NCI-H82 treated with DMSO at 0.1 percent for 48 hours (cell line): Measurements from ENCODE around the gene SLC43A2.
"Not testable (repeated sequence)": the region's sequence is repeated elsewhere in the genome, so short reads cannot be mapped to it uniquely, and the experiment has no call there.

Source experiments
- DNase-seq: peaks from one replicate; lab custom pipeline; 2025; ENCODE audit not compliant: unreplicated experiment; lab: John Stamatoyannopoulos, UW

The SLC43A2 gene

DNA sequence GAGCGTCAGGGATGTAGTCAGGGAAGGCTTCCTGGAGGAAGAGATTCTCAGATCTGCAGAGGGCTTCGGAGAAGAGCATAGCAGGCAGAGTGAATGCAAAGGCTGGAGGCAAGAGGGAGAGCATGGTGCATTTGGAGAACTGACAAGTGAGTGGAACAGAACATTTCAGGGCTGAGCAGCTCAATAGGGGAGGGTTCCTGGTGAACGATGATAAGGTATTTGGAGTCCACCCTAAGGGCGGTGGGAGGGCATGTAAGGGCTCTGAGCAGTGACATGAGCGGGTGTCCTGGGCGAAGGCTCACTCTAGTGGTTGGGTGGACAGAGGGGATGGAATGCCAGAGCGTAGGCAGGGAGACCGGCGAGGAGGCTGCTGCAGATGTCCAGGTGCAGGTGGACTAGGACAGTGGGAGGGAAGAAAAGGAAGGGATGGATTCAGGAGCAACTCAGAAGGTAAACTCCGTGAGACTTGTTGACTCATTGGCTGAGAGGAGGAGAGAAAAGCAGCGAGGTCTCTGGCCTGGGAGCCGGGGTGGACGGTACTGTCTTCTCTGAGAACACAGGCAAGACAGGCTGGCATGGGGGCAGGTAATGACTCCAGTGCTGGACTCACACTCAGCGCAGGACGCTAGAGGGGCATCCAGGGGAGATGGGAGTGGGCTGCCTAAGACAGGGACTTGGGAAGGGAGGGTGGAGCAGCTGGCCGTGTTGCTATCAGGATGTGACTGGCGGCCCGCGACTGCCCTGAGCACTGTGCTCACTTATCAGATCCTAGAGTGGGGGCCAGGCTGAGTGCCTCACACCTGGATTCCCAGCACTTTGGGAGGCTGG is 64.6 kb downstream of the SLC43A2 start:
- no peak for DNase-seq

DNA sequence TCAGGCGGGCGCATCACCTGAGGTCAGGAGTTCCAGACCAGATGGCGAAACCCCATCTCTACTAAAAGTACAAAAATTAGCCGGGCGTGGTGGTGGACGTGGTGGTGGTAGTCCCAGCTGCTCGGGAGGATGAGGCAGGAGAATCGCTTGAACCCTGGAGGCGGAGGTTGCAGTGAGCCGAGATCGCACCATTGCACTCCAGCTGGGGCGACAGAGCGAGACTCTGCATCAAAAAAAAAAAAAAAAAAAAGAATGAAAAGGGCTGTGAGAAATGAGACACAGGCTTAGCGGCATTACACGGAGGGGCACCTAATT is 65.2 kb downstream of the SLC43A2 start:
- not testable (repeated sequence) for DNase-seq

DNA sequence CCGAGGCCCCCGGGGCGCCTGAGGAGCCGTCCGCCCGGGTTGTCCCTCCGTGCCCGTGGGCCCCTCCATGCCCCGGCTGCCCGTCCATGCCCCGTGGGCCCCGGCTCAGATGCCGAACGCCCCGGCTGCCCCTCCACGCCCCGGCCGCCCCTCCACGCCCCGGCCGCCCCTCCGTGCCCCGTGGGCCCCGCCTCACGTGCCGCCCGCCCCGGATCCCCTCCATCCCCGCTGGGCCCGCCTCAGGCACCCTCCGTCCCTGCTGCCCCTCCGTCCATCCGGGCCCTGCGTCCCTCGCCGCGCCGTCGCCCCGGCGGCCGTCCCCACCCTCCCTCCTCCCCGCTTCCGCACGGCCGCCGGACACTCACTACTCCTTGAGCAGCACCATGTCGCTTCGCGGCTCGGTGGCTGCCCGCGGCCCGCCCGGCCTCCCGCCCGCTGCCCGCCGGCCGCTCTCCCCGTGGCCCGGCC is 66.4 kb downstream of the SLC43A2 start:
- no peak for DNase-seq

DNA sequence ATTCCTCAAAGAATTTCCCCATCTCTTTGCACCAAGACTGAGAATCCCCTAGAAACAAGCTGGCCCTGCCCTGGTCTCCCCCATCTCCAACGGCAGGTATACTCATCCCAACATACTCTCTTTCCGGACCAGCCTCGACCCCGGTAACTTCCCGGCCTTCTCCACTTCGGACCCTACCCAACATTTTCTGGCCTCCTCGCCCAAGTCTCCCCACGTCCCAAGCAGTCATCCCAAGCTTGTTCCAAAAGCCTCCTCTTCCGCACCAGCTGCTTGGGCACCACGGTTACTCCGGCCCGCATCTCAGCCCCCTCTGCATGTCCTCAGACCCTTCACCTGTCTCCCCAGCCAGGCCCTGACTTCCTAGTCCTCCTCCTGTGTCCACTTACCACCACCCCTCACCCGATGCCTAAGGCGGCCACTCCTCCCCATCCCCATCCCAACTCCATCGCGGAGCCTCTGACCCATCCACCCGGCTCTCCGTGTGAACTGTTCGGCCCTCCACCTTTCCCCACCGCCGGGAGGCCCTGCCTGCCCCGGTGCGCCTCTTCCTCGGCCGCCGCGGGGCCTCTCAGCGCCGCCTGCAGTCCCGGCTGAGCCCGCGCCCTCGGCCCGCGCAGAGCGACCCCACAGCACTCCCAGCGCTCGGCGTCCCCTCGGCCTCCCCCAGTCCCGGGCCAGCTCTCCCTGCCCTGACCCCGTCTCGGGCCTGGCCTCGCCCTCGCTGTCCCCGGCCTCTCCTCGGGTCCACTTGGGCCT is 67.0 kb downstream of the SLC43A2 start:
- DNase-seq: no peak

DNA sequence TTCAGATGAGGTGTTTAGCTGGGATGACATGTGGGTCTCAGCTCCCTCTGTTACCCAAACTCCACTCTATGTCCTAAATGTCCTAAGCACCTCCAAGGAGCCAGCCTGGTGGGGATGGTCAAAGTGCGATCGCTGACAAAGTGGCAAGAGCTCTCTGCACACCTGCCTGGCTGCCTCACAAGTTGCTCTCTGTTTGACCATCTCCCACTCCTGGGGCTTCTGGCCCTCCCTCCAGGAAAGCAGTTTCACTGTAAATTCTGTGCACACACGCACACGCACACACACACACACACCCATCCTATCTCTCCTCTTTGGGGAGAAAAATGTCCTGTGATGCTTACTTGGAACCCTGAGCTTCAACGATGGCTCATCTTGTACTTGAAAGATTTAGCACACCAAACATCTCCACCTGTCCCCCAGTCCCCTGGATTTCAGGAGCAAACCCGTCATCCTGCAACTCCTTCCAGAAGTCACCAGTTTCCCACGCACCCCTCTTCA is 67.7 kb downstream of the SLC43A2 start:
- DNase-seq: no peak

DNA sequence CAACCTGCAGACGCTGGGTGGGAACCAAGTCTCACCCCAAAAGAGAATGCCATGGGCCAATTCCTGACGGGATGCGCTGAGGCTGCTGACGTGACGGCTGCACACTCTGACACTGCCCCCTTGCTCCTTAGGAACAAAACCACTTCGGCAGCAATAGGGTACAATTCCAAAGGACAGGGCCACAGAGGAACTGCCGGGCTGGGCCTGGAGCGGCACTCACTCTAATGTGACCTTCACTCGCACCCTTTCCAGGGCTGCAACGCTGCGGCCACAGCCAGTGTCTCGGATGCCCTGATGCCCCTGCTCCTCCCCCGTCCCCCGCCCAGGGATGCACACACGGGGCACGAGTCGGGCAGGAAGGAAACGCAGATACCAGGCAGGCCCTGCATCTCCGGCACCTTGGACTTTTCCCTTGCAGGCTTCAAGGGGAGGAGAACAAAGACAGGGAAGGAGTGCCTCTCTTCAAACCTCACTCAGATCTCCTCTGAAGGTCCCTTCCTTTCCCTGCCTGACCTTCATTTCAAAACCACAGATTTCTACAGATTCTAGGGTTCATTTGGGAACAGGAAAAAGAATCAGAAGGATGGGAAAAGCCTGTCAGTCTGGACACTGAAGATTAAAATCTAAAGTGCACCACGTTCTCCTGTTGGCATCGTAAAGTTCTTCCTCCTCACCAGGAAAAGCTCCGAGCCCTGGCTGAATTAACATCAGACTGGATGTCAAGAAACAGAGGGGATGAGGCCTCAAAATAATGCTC is 68.4 kb downstream of the SLC43A2 start:
- DNase-seq: no peak

DNA sequence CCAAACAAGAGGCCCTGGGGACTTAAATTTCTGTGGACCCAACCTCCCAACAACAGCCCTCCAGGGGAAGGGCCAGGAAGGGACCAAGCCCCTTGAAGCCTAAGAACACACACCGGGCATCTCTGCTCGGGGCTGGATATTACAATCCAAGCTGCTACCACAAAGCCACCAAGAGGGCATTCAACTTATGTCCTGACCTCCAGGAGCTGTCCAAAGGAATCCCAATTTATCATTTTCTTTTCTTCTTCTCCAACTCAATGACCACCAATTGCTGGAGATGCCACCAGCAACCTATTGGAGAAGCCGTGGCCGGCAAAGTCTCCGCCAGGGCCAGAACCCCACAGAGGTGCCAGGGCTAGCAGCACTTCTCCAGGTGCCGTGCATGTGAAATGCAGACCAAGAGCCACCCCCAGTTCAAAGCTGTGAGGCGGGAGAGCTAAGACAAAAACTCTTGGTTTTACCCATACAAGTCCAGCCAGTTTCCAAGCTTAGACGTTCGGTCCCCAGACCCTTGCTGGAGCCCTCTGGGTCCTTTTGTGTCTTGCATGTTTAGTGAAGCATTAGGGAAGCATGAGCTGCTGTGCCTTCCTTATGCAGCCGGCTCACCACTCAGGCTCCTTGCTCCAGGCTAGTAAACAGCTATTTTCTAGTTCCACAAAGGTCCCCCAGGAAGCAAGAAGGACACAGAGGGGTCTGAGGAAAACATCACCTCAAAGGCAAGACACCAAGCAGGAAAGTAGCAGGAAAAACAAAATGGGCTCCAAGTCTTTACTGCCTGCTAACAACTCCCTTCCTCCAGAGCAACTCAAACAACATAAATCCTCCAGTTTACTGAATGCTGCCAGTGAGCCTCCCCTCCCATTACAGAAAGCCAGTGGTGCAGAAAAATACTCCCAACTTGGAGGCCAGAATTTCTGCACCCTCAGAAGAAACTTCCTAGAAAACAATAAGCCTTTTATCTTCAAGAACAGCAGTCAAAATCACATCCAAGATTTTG is 69.3 kb downstream of the SLC43A2 start:
- DNase-seq: no peak

DNA sequence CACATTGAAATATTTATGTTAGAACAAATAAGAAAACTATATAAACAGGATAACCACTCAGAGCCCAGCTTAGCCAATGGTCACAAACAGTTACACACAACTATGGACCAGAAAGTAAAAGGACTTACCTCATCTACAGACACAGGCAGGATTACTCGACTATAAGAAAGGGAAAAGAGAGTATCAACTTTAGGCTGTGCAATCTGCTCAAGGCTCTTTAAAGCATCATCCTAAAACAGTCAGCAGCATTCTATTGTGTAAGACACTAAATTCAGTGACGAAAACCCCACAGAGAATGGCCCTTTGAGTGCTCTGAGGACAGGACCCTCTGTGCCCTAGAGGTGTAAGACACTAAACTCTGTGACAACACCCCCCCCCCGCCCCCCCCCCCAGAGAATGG is 70.2 kb downstream of the SLC43A2 start:
- no peak for DNase-seq

DNA sequence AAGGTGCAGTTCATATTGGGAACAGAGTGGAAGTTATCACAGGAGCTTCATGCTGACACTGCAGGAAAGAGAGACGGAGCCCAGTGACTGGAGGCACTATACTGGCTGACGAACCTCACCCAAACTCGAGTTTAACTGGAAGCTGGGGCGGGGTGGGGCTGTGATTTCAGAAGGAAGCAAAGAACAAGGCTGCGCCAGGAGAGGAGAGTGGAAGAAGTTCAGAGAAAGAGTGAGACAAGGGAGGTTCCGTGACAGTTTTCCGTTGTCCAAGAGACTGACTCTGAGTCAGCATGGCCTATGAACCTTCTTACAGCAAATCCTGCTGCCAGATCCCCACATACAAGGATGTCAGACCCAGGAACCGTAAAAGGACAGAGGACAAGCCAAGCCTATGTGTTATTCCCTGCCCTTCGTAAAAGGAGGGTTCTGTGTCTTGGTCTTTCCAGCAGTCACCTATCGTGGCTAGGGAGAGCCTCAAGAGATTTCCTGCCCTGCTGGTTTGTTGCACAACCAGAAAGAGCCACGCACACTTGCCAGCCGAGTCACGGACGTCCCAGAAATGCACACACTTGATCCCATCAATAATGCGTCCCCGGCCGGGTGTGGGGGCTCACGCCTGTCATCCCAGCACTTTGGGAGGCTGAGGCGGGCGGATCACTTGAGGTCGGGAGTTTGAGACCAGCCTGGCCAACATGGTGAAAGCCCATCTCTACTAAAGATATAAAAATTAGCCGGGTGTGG is 71.1 kb downstream of the SLC43A2 start:
- DNase-seq: no peak

DNA sequence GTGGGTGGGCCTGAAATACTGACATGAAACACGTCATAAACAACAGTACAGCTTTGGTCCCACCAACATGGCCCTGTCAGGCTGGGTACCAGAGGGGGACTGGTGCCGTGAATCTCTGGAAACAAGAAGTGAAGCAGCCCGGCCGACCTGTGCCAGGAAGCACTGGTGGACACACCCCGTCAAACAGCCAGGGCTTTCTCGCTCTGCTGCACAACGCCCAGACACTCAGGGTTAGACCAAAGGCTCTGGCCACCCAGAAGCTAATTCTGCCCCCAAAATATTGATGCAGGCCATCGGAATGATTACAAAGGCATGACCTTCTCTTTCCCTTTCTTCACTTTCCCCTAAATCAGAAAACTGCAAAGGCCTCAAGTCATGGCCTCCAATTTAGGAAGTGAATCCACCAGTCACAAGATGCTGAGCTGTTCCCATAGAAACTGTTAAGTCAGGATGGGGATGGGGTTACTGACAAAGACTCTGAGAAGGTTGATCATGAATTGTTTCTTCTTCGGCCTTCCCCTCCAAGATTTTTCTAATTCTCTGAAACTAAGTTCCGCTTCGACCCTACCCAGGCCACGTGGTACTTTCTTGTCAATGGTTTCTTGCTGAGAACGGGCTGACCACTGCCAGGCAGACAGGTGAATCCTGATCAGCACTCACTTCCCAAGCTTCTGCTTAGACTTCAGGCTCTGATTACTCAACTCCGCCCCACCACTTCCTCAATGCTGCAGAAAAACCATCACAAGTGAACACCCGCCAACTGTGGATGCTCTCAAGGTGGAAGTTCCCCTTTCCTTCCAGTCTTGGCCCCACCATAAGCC is 72.8 kb downstream of the SLC43A2 start:
- no peak for DNase-seq

DNA sequence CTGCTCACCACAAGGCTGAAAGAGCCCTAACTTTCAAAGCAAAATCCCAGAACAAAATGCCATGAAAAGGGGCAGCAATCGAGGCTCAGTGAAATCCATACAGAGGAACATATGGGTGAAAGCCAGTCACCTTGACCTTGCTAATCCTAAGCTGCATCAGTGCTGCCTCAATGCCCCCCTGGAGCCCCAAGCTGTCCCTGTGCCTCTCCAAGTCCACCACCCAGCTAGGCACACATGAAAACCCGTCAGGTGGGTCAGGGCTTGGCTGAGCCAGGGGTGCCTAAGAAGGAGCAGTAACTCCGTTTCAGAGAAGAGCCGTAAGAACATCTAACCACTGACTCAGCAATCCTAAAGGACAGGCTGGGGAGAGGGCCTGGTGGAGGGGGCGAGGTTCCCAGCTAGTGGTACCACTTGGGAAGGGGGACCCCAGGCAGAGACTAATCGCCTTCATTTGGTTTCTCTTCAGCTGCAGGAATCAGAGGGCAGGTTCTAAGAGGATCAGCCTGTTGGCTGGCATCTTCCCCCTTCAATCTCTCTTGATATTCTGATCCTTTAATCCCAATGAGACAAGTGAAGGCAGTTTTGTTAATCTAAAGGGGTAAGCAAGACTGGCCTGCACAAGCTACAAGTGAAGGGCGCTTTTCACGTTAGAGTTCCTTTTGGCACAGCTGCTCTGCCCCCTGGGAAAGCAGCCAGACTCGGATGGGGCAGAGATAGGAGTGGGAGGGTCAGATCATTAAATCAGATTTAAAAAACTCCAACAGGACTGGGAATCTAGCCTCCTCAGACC is 73.7 kb downstream of the SLC43A2 start:
- peak; percentile 98 for DNase-seq

DNA sequence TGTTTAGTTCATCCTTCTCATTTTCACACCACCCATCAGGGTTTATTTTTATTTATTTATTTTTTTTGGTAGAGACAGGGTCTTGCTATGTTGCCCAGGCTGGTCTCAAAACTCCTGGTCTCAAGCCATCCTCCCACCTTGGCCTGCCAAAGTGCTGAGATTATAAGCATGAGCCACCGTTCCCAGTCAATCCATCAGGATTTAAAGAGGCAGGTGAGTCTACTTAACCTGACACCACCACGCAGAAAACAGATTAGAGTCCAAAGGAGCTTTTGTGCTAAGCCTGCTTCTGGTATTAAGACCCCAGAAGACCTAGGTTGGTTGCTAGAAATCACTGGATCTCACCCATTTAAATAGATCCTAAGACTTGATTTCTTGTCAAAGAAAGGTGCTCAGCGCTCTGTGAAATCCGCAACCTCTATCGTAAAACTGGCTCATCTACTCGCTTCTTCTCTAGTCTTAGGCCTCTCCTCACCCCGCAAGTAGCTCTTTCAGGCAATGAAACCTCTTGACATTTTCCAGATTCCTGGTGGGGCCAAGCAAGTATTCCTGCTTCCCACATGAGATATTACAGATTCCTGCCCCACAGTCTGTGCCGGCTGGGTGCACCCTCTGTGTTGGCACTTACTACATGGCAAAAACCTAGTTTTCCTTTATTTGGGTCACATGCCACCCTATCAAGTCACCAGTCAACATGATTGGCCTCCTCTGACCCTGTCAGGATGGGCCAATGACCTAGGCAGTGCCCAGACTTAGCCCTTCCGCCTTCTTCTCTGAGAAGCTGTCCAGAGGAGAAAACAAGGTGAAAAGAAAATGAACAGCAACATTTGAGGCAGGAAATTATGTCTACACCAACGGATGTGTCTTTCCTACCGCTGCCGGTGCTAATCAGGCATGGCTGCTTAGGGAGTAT is 75.0 kb downstream of the SLC43A2 start:
- DNase-seq: peak; percentile 97

DNA sequence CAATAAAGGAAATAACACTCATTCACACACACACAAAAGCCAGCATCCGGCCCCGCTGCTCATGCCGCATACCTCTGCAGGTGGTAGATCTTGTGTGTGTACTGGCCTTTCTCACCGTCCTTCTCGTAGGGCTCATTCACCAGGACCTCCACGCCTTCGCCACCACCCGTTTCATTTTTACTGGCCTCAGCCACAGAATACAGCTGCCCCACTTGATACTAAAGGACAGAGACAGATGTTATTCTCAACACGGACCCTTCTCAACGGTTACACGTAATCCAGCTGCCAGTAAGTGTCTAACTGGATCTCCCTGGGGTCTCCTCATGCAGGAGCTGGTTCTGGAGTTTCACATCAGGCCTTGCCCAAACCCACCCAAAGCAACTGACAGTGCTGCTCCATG is 75.7 kb downstream of the SLC43A2 start:
- peak; percentile 51 for DNase-seq

DNA sequence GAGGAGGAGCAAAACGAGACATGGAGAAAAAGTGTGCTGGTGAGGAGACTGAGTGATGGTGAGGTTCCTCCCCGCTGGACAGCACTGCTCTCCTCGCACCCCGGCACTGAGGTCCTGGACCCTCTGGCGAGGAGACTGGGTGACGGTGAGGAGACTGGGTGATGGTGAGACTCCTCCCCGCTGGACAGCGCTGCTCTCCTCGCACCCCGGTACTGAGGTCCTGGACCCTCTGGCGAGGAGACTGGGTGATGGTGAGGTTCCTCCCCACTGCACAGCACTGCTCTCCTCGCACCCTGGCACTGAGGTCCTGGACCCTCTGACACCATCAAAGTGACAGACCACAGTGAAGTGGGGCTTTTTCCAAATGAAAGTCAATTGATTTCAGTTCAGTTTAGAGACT is 76.9 kb downstream of the SLC43A2 start:
- no peak for DNase-seq

DNA sequence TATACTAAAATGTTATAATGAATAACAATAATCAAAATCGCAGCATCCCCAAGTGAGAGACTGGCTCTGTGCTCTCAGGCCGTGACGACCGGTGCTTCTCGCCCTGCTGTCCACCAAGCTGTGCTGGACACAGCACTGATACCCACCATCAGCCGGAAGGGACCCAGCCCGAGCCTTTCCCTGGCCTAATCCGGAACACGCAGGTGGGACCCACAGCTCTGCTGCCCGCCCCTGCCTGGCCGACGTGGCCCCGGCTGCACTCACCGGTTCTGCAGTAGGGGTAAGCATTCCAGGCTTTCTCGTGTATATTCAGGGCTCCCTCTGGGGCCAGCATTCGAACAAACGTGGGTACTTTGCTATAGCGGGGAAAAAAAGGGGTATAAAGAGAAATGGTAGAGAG is 80.6 kb downstream of the SLC43A2 start:
- no peak for DNase-seq

DNA sequence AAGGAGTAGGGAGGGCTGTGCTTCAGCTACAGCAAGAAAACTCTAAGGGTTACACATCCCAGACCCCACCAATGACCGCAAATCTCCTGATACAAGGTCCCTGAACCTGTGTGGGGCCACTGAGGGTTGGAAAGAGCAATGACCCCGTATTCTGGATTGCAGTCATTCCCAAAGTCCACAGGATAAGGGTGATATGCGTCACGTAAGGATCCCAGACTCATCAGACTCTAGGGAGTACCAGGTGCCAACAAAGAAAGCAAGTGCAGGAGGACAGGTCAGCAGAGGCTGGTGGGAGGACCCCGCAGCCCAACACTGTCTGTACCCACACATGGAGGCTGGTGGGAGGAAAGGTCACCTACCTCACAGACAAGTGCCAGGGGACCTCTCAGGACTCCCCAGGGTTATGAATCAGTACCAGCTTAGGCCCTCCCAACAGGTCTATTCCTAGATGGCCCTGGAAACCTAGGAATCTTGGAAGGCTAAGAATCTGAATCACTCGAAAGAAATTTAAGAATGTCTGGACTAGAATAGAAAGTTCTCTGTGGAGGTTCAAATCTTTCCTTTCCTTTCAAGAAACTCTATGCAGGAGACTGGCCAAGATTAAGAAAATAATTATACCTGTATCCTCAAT is 82.2 kb downstream of the SLC43A2 start:
- DNase-seq: no peak

DNA sequence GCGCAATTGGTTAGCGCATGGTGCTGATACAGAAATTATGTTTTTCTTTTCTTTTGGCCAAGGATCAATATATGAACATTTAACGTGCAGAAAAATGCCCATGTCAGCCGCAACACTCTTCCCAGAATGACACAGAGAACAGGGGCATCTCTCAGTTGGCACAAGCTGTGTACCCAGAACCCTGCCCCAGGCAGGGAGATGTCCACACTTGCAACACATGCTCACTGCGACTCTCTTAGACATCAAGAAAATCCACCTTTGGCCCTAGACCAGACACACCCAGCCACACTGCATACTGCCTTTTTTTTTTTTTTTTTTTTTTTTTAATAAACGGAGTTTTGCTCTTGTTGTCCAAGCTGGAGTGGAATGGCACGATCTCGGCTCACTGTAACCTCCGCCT is 83.0 kb downstream of the SLC43A2 start:
- no peak for DNase-seq
